NCI-H1417 (cell line): Measurements from ENCODE around the gene DRAXIN.

Experiments
- DNase-seq, 3 experiments: peaks; one replicate each; lab custom pipeline; 2025; lab: John Stamatoyannopoulos, UW

The DRAXIN gene

GRCh38 chr1:11764115-11764514, 72.6 kb downstream of the DRAXIN start:
- DNase-seq = no peak

DNA sequence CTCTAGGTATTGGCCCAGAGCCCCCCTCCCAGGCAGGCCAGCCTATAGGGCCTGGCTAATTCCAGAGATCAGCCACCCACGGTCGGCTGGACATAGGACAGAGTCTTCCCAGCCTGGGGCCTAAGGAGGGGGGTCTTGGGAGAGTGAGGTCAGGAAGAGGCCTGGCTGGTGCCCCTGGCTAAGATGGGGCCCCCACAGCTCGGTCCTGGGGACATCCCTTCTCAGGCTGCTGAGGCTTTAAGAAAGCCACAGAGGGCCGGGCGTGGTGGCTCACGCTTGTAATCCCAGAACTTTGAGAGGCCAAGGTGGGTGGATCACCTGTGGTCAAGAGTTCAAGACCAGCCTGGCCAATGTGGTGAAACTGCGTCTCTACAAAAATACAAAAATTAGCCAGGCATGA, 73.0 kb downstream of the DRAXIN start:
- DNase-seq = no peak

GRCh38 chr1:11765661-11766428, 74.3 kb downstream of the DRAXIN start:
- DNase-seq = no peak

DNA sequence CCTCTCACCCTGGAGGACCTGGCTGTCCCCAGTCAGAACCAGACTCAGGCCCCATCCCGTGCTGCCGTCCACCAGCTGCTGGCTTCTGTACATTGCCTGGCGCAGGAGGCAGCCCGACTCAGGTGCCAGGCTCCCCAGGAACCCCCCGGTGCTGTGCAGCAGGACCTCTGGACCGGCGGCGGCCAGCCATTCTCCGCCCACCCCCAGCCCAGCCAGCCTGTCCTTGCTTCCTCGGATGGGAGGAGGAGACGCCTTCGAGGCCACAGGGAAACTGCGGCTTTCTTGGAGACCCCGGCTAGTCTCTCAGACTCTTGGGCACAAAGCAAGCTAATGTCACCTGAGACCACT, 74.9 kb downstream of the DRAXIN start:
- no peak for DNase-seq

- DNase-seq = no peak
These were observed 76.6 kb downstream of the DRAXIN start for GRCh38 chr1:11767922-11768704.

- DNase-seq = no peak
These were observed 77.3 kb downstream of the DRAXIN start for GRCh38 chr1:11768821-11769220.

- DNase-seq = no peak
These were observed 77.8 kb downstream of the DRAXIN start for GRCh38 chr1:11769274-11769673.

DNA sequence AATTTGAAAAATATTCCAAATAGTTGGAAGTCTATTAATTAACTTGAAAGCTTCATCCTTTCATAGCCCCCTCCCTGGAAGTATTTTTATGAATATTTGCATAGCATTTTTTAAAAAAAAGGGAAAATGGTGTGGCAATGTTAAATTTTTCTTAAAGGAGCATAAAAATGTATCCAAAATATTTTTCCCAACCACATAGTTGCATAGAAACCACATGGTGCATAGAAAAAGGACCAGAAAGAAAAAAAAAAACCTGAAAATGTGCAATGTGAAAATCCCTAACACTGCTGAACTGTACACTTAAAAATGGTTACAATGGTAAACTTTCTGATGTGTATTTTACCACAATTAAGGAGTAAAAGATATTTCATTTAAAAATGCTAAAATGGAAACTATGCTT, 78.5 kb downstream of the DRAXIN start:
- no peak for DNase-seq

- DNase-seq = no peak
These were observed 80.1 kb downstream of the DRAXIN start for GRCh38 chr1:11771481-11772043.

- DNase-seq = no peak
These were observed 80.9 kb downstream of the DRAXIN start for GRCh38 chr1:11772458-11772857.

- DNase-seq = no peak
These were observed 83.2 kb downstream of the DRAXIN start for GRCh38 chr1:11774753-11775152.
